Measurements from ENCODE around the gene GRIK3.

The GRIK3 gene

GRCh38 chr1:36975642-36976041 lies 58.7 kb downstream of the GRIK3 start:
- DNase-seq: no peak

DNA sequence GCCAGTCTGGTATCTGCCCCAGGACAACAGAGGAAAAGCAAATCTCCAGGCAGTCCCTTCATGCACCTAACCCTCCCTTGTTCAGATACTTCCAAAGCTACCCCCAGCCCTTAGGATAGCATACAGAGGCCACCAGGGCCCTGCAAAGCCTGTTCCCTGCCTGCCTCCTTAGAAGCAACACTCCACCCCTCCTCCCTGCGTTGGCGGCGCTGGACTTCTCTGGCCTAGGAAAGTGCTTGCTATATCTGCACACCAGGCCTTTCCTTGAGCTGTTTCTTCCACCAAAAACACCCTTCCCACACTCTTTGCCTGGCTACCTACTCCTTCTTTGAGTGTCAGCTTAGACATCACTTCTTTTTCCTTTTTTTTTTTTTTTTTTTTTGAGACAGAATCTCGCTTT lies 61.3 kb downstream of the GRIK3 start:
- no peak for DNase-seq

DNA sequence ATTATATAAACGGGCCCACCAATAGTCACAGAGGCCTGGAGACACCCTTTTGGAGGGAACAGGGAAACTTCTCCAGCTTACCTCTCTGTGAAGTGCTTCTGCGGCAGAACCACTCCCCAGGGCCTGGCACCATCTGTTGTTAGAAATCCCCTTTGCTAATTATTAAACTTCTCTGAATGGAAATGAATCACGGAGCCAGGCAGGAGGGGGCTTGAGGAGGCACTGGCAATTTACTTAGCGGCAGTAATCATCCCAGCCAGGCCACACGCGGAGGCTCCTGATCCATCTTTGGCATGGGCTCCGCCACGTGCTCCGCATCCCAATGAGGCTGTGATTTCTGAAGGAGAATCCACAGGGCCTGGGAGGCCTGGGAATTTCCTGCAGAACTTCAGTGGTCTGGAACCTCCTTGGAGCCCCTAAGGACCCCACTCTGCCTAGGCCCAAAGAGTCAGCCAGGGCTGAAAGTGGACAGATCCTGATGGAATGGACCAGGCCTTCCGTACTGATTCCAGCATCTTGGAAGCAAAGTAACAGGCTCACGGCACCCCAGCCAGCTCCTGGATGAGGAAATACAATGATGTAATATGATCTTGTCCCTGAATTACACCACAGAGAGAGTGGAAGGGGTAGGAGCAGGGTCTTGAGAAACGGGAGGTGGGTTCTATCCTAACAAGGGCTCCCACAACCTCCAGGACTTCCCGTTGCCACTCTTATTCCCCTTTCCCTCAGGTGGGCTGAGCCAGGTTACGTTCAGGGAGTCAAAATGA lies 62.3 kb downstream of the GRIK3 start:
- no peak for DNase-seq

DNA sequence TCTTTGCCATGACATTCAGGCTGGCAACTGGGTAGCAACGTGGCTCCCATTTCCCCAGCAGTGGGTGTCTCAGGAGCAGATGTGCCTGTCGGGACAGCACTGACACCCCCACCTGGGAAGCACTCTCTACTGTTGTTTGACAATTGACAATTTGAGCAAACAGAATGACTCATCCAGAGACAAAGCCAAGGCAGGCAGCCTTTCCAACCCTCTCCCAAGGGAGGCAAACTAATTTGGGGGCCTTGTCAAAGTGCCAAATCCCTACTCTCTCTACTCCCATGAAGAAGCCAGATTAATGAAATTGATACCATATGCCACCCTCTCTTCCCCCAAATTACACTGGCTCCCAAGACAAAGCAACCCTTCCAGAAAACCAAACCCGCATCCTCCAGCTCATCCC lies 65.6 kb downstream of the GRIK3 start:
- peak; percentile 94 for DNase-seq

DNA sequence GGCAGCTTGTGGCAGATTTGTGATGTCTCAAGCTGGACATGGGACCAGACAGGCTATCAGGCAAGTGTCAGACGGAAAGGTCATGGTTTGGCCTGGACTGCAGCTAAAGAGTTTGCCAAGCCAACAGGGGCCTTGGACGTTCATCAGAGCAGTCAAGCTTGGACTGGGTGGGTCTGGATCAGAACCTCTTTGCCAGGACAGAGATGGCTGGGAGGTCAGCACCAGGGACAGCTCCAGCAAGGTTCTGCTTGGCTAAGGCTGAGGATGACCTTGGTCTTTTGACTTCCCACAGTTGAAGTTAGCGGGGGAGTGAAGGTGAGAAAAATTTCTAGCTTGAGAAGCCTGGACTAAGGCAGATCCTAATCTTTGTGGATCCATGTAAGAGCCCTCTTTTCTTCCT lies 68.1 kb downstream of the GRIK3 start:
- no peak for DNase-seq

DNA sequence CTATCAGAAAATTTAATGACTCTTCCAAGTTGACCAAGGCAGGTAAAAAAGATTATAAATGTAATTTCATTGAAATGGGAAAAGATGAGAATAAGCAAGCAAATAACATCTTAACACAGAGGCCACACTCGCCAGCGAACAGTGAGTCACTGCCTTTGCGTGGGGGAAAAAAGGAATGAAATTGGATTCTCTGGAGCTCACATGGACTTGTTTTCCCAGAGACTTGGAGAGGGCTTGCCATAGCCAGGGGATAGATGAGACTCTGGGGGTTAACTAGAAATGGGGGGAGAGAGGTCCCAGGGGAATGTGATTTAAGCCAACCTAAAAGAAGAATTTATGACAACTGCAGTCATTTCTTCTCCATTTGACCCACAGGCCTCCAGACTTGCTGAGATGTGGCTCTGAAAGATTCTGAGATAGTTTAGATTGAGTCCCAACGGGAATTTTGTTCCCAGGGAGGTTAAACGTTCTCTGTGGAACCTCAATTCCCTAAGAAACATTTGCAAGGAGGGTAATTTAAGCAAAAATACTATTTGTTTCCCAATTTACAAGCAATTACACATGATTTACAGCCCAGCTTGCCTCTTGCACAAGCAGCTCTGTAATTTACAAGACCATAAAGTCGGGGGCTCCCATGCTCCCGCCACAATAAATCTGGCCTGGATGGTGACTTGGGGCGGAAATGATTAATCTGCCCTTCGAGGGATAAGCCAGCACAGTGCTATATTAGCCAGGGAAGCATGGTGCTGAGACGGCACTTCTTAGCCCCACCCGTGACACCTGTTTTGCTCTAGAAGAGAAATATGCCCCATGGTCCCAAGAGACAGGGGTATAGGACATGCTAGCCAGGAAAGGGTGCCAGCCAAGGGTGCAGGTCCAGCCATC lies 68.8 kb downstream of the GRIK3 start:
- DNase-seq: no peak

DNA sequence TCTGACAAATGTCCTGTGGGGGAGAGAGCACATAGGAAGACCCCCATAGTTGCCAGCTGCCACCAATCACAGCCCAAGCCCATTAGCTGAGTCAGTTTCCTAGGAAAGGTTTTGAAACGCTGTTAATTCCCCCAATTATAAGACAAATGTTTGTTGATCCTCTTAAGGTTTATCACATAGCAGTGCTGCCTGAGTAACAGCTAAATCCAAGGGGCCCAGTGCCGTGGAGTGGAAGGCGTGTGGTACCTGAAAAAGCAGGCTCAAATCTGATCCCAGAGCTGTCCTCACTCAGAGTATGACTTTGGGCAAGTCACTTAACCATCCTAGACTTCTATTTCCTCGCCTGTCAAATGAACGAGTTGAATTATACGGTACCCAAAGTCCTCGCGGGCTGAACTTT lies 69.5 kb downstream of the GRIK3 start:
- no peak for DNase-seq

DNA sequence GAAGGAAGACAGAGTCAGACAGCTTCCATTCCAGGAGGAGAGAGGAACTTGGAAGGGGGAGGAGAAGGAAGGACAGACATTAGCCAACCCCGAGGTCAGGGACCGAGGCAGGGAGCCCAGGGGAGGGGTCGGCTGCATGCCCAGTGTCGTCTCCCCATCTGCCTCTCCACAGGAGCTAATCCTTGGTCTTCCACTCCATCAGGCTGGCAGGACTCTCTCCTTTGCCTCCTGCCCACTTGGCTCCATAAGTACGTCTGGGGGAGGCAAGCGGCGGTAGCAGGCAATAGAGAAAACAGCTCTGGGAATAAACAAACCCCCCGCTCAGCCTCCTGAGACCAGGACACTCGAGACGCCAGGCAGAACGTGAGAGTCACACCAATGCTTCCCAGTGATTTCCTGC lies 71.3 kb downstream of the GRIK3 start:
- DNase-seq: no peak

GRCh38 chr1:36961062-36961615 lies 73.2 kb downstream of the GRIK3 start:
- no peak for DNase-seq

DNA sequence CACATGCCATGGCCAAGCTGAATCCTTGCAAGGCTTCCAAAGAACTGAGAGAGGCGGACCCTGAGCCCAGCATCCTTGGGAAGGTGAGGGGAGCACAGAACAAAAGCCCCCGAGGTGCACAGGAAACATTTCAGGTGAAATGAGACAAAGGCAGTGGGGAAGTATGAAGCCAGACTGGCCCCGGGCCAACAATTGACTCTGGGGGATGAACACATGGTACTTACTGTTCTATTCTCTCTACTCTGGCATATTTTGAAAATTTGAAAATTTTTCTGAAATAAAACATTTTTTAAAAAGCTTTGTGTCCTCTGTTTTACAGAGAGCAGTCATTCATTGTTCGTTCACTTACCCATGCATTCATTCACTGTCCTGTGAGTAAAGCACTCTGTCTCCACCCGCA lies 77.7 kb downstream of the GRIK3 start:
- no peak for DNase-seq

DNA sequence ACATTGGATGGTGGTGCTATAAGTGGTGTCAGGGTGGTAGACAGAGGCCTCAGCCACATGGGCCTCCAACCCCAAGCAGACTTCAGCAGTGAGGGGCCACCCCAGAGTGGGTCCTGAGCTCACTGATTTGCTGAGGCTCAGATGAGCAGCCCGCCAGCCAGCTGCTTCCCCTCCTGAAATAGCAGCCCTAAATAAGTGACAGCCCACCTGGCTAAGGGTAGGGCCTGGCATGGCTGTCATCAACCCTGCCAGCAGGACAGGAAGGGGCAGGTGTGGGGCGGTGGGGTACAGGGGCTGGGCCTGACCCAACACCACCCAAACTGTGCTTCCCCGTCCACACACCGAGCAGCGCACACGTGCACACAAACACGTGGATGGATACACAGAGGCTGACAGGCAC lies 79.3 kb downstream of the GRIK3 start:
- no peak for DNase-seq

DNA sequence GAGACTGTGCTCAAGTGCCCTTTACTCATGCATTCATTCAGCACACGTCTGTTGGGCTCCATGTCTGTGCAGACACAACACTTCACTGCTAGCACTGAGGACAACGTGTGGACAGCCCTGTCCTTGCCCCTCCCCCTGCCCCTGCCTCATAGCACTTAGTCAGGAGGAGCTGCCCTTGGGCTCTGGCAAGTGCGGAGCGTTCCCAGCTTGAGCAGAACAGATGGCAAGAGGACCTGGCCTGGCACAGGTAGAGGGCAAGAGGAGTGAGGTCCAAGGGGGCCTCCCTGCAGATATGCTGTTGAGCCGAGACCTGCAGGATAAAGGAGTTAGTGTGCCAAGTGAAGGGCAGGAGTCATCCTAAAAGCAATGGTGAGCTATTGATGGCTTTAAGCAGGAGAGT lies 81.3 kb downstream of the GRIK3 start:
- DNase-seq: no peak

DNA sequence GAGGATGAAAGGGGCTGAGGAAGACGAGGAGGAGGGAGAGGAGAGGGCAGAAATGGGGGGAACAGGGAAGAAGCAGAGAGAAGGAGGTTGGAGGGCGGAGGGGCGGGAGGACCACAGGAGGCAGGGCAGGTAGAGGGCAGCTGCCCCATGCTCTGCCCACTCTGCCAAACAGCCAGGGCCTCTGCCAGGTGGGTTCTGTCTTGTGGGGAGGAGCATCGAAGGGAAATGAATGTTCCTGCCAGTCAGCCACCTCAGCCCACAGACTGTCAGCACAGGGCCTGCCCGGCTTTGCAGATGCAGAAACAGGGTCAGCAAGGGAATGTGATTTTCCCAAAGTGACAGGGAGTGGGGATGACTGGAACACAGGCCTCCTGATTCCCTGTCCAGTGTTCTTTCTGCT lies 82.6 kb downstream of the GRIK3 start:
- DNase-seq: no peak

GRCh38 chr1:36951292-36951750 lies 83.0 kb downstream of the GRIK3 start:
- no peak for DNase-seq

DNA sequence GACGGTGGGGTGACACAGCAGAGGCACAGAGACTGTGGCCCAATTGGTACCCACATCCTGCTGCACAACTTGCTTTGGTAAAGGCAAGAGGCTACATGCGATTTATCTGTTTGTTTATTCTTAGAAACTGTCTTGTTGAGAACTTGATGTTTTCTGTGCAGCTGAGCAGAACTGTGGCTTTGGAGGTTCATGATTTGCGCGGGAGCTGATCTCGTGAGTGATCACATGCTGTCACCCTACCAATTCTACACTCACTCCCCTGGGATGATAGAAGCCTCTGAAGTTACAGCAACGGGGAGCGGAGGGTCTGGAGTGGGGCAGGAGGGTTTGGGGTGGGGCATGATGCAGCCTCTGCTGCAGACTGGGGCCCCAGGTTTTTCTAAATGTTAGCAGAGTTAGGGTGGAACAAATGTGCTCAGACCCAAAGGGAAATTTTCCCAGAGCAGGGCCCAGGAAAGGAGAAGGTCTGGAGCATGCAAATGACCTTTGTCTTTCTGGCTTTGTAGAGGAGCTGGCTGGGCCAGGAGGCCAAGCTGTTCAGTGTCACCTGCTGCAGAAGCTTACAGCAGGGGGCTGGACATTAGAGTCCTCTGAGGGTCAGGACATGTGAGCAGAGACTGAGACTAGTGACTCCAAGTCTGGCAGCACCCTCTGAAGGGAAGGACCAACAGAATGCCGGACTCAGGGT lies 83.6 kb downstream of the GRIK3 start:
- DNase-seq: no peak

- DNase-seq: no peak
Observed at GRCh38 chr1:36948606-36949005, 85.7 kb downstream of the GRIK3 start.

- no peak for DNase-seq
Observed at GRCh38 chr1:36948147-36948546, 86.2 kb downstream of the GRIK3 start.

DNA sequence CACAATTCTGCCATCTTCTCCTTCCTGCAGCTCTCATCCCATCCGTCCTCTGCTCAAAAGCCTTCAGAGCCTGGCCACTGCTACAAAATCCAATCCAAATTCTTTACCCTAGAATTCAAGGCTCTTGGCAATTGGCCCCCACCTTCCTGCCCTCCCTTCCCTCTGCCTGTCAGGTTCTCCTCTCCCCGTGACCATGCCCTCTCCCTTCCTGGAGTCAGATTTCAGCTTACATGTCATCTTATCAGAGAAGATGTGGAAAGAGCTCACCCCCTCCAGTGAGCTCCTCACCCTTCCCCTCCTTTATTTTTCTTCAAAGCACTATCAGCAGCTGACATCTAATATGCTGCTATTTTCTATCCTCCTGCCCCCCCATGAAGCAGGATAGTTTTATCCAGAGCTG lies 86.9 kb downstream of the GRIK3 start:
- DNase-seq: no peak

DNA sequence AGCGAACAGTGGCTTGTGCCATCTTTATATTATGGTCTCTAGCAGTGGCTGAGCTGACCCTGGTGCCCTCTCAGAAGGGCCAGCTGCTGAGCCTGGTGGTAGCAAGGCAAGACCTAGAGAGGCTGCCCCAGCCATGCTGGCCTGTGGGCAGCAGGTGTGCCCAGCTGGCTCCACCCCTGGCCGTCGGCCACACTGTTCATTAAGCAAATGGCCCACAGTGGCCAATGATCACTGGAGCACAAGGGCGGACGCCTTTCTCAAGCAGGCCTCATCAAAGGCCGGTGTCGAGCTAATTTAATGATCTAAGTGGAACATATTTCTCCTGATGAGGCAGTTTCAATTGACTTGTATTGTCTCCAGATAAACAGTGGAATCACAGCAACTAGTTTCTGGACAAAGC lies 89.4 kb downstream of the GRIK3 start:
- peak; percentile 92 for DNase-seq

- DNase-seq: no peak
Observed at GRCh38 chr1:36942148-36942547, 92.2 kb downstream of the GRIK3 start.

- no peak for DNase-seq
Observed at GRCh38 chr1:36941316-36941978, 92.9 kb downstream of the GRIK3 start.

- DNase-seq: no peak
Observed at GRCh38 chr1:36938819-36939218, 95.5 kb downstream of the GRIK3 start.

DNA sequence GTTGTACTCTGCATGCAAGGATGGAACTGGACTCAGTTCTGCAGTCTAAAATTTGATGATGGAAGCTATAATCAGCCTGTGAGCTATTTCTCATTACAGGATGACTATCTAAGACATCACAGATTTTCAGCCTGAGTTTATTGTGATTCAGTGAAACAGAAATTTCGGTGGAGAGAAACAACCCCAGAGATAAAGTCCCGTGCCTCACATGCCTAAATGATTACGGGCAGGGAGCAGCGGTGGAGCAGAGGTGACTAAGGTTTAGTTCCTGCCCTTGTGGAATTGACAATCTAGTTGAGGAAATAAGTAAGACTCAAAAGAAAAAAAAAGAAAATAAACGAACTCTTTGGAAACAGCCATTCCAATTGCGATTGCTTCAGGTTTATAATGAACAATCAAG lies 96.9 kb downstream of the GRIK3 start:
- no peak for DNase-seq

All from NCI-H774 (cell line).